PC-3 (cell line): ENCODE measurements around the gene FOSB.

Source experiments
- EZH2phosphoT487 ChIP-seq: fragments of 300-600 bp; sonication (generic); IDR thresholded peaks from 2 replicates; pipeline ENCODE4 v1.6.1; 2018; ENCODE audit warnings: mild to moderate bottlenecking, antibody characterized with exemption, low read length, borderline replicate concordance
- TF ChIP-seq, protein P1 (sequence below): fragments of 300-600 bp; sonication (generic); conservative IDR thresholded peaks from 2 replicates; pipeline ENCODE4 v1.5.1; 2017; ENCODE audit warnings: antibody characterized with exemption, low read depth, mild to moderate bottlenecking, low read length

GRCh38 chr19:45440873-45441654, 26.7 kb upstream of the FOSB start:
- TF ChIP-seq, protein P1, sequence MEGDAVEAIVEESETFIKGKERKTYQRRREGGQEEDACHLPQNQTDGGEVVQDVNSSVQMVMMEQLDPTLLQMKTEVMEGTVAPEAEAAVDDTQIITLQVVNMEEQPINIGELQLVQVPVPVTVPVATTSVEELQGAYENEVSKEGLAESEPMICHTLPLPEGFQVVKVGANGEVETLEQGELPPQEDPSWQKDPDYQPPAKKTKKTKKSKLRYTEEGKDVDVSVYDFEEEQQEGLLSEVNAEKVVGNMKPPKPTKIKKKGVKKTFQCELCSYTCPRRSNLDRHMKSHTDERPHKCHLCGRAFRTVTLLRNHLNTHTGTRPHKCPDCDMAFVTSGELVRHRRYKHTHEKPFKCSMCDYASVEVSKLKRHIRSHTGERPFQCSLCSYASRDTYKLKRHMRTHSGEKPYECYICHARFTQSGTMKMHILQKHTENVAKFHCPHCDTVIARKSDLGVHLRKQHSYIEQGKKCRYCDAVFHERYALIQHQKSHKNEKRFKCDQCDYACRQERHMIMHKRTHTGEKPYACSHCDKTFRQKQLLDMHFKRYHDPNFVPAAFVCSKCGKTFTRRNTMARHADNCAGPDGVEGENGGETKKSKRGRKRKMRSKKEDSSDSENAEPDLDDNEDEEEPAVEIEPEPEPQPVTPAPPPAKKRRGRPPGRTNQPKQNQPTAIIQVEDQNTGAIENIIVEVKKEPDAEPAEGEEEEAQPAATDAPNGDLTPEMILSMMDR: no peak
- no peak for TF ChIP-seq EZH2phosphoT487
